ENCODE results near the gene MCU.
"Not testable (repeated sequence)": the region's sequence is repeated elsewhere in the genome, so short reads cannot be mapped to it uniquely, and the experiment has no call there.

MCU gene

GRCh38 chr10:72850861-72851260 lies 158.9 kb downstream of the MCU start:
- DNase-seq = no peak

GRCh38 chr10:72851509-72851908 lies 159.6 kb downstream of the MCU start:
- no peak for DNase-seq

- DNase-seq = no peak
Measured at GRCh38 chr10:72852508-72852907, 160.6 kb downstream of the MCU start.

- no peak for DNase-seq
Measured at GRCh38 chr10:72855129-72855528, 163.2 kb downstream of the MCU start.

GRCh38 chr10:72855790-72856189 lies 163.8 kb downstream of the MCU start:
- no peak for DNase-seq

GRCh38 chr10:72858067-72858466 lies 166.1 kb downstream of the MCU start:
- no peak for DNase-seq

- no peak for DNase-seq
Measured at GRCh38 chr10:72862957-72863356, 171.0 kb downstream of the MCU start.

- peak in 1 of 2 experiments; percentile 43 for DNase-seq
Measured at GRCh38 chr10:72875250-72876055, 183.5 kb downstream of the MCU start.

GRCh38 chr10:72879245-72879644 lies 187.3 kb downstream of the MCU start:
- DNase-seq = no peak

GRCh38 chr10:72881291-72881690 lies 189.3 kb downstream of the MCU start:
- DNase-seq = no peak

- DNase-seq = no peak
Measured at GRCh38 chr10:72883861-72884260, 191.9 kb downstream of the MCU start.

GRCh38 chr10:72885953-72886352 lies 194.0 kb downstream of the MCU start:
- no peak for DNase-seq

- DNase-seq = no peak
Measured at GRCh38 chr10:72886621-72887020, 194.7 kb downstream of the MCU start.

- no peak for DNase-seq
Measured at GRCh38 chr10:72887043-72887442, 195.1 kb downstream of the MCU start.

GRCh38 chr10:72888151-72888638 lies 196.3 kb downstream of the MCU start:
- DNase-seq = no peak

- DNase-seq = no peak
Measured at GRCh38 chr10:72889391-72889831, 197.5 kb downstream of the MCU start.

- no peak for DNase-seq
Measured at GRCh38 chr10:72890086-72890485, 198.1 kb downstream of the MCU start.

- no peak for DNase-seq
Measured at GRCh38 chr10:72893136-72893798, 201.3 kb downstream of the MCU start, which contains the start of gene OIT3. TSS of gene OIT3 (plus strand) at chr10:72893739. CDS start at chr10:72893799, 60 bp downstream.

GRCh38 chr10:72895236-72895850 lies 203.4 kb downstream of the MCU start:
- no peak for DNase-seq

- DNase-seq = no peak
Measured at GRCh38 chr10:72898616-72899015, 206.7 kb downstream of the MCU start.

- no peak for DNase-seq
Measured at GRCh38 chr10:72899545-72899944, 207.6 kb downstream of the MCU start.

GRCh38 chr10:72903941-72904446 lies 212.1 kb downstream of the MCU start:
- DNase-seq = not testable (repeated sequence)

GRCh38 chr10:72904806-72905205 lies 212.9 kb downstream of the MCU start:
- DNase-seq = no peak

All from SW 1271 (cell line).